ENCODE results near the gene MSH6. TPM values are rescaled to one million over a fixed set of nuclear protein-coding genes. Genes with fewer than 3 reads are reported as not detected.

Gene MSH6
- total RNA-seq, 2 donors from 2014 or later = 25.7 to 67.4 TPM

- no peak for DNase-seq
- Histone ChIP-seq H3K9ac (ENCODE audit: low read depth in 2 of 2, low read length in 2 of 2) (no peak overlapping the region), H3K27ac (no peak overlapping the region), H3K4me1 (no peaks in the 10 kb centered on the region), H3K27me3 (no peaks in the 10 kb centered on the region), H3K9me3 (no peaks in the 10 kb centered on the region), H3K36me3 (peaks cover 9% of the 10 kb centered on the region), H3K4me3 (no peak overlapping the region)
- intact Hi-C loops (cut with DNase I) = no loop called here
- no peak for TF ChIP-seq CTCF (IDR thresholded peaks at IDR 0.05)
Observed at GRCh38 chr2:47808614-47809013, 25.7 kb downstream of the MSH6 start.

GRCh38 chr2:47809903-47810302, 27.0 kb downstream of the MSH6 start:
- H3K9ac ChIP-seq (ENCODE audit: low read depth in 2 of 2, low read length in 2 of 2) = no peak overlapping the region
- TF ChIP-seq CTCF (IDR thresholded peaks at IDR 0.05) = no peak
- DNase-seq = no peak
- H3K36me3 ChIP-seq = peaks cover 9% of the 10 kb centered on the region
- no peak overlapping the region for H3K27ac ChIP-seq
- no peak overlapping the region for H3K4me3 ChIP-seq
- intact Hi-C loops (cut with DNase I) = no loop called here
- no peaks in the 10 kb centered on the region for H3K9me3 ChIP-seq
- H3K27me3 ChIP-seq = no peaks in the 10 kb centered on the region
- H3K4me1 ChIP-seq = no peaks in the 10 kb centered on the region

DNA sequence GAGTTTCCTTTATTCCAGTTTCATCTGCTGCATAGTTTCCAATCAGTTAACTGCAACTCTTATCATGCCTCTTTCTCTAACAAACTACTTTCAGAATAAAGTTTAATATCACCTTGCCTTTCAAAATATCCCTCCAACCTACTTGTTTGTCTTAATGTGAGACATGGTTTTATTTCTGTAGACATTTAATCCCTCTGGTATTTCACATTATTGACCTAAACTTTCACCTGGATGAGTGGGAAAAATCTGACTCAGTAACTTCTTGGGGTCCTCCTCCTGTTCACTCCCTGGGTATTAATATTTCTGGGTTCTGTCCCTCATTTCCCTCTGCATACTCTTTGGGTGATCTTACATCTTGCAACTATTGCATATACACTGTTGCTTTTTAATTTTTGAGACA, 27.9 kb downstream of the MSH6 start:
- Histone ChIP-seq H3K9ac (ENCODE audit: low read depth in 2 of 2, low read length in 2 of 2) (no peak overlapping the region), H3K27ac (no peak overlapping the region), H3K36me3 (peaks cover 9% of the 10 kb centered on the region), H3K4me3 (no peak overlapping the region), H3K27me3 (no peaks in the 10 kb centered on the region), H3K4me1 (no peaks in the 10 kb centered on the region), H3K9me3 (no peaks in the 10 kb centered on the region)
- intact Hi-C loops (cut with DNase I) = no loop called here
- TF ChIP-seq CTCF (IDR thresholded peaks at IDR 0.05) = no peak
- DNase-seq = no peak

GRCh38 chr2:47811668-47812067, 28.7 kb downstream of the MSH6 start:
- no peak overlapping the region for H3K9ac ChIP-seq (ENCODE audit: low read depth in 2 of 2, low read length in 2 of 2)
- no peaks in the 10 kb centered on the region for H3K27me3 ChIP-seq
- H3K27ac ChIP-seq = no peak overlapping the region
- H3K4me3 ChIP-seq = no peak overlapping the region
- peaks cover 9% of the 10 kb centered on the region for H3K36me3 ChIP-seq
- H3K9me3 ChIP-seq = no peaks in the 10 kb centered on the region
- intact Hi-C loops (cut with DNase I) = no loop called here
- no peak for DNase-seq
- H3K4me1 ChIP-seq = no peaks in the 10 kb centered on the region
- TF ChIP-seq CTCF (IDR thresholded peaks at IDR 0.05) = no peak

- Histone ChIP-seq H3K4me1 (no peaks in the 10 kb centered on the region), H3K27ac (no peak overlapping the region), H3K9ac (ENCODE audit: low read depth in 2 of 2, low read length in 2 of 2) (no peak overlapping the region), H3K27me3 (no peaks in the 10 kb centered on the region), H3K36me3 (peaks cover 26% of the 10 kb centered on the region), H3K9me3 (no peaks in the 10 kb centered on the region), H3K4me3 (no peak overlapping the region)
- intact Hi-C loops (cut with DNase I) = no loop called here
- DNase-seq = no peak
- no peak for TF ChIP-seq CTCF (IDR thresholded peaks at IDR 0.05)
Observed at GRCh38 chr2:47815764-47816163, 32.8 kb downstream of the MSH6 start.

- Histone ChIP-seq H3K27ac (no peak overlapping the region), H3K9ac (ENCODE audit: low read depth in 2 of 2, low read length in 2 of 2) (no peak overlapping the region), H3K9me3 (no peaks in the 10 kb centered on the region), H3K4me3 (no peak overlapping the region), H3K4me1 (no peaks in the 10 kb centered on the region), H3K36me3 (peaks cover 22% of the 10 kb centered on the region), H3K27me3 (no peaks in the 10 kb centered on the region)
- intact Hi-C loops (cut with DNase I) = no loop called here
- TF ChIP-seq CTCF (IDR thresholded peaks at IDR 0.05) = no peak
- DNase-seq = no peak
Observed at GRCh38 chr2:47818777-47819176, 35.8 kb downstream of the MSH6 start.

Measured in colonic mucosa (tissue), 4 donors.